22Rv1 (cell line): ENCODE measurements around the gene CDH8.

Experiments used
- CTCF ChIP-seq: fragments of 450-650 bp; IDR thresholded peaks from 2 replicates; pipeline ENCODE4 v1.5.1; 2017; ENCODE audit warnings: mild to moderate bottlenecking
- ZFX ChIP-seq: fragments of 450-650 bp; IDR thresholded peaks from 2 replicates; pipeline ENCODE4 v1.6.1; 2017; ENCODE audit warnings: antibody characterized with exemption, borderline replicate concordance

GRCh38 chr16:61726125-61726524, 310.1 kb downstream of the CDH8 start:
- TF ChIP-seq CTCF (no peak), ZFX (no peak)
